Spleen (tissue), 11 donors: ENCODE data around the gene CILP2. TPM values are rescaled to one million over a fixed set of nuclear protein-coding genes. Genes with fewer than 3 reads are reported as not detected.

Source experiments
- DNase-seq: peaks from one replicate; pipeline ENCODE4 v3.0.0-alpha.2; 2020
- H3K27ac ChIP-seq, 8 donors: fragments of 200-600 bp; sonication (generic) in 7 of 8; 1 replicate in 4 of 8; 2 replicates in 4 of 8; pipeline versions ENCODE4 v1.5.0 to v1.8.0; 2016 to 2021; ENCODE audit warnings: inconsistent platforms in 4 of 8, mild to moderate bottlenecking in 4 of 8, moderate library complexity in 1 of 8
- H3K27me3 ChIP-seq, 7 donors: fragments of 200-600 bp; sonication (generic) in 6 of 7; replicated peaks in 1 of 7; 1 replicate in 4 of 7; 2 replicates in 3 of 7; pipeline versions ENCODE4 v1.5.0 to v1.8.0; 2016 to 2021; ENCODE audit warnings: inconsistent platforms in 3 of 7, mild to moderate bottlenecking in 1 of 7
- H3K36me3 ChIP-seq, 6 donors: fragments of 200-600 bp; sonication (generic) in 5 of 6; 1 replicate in 4 of 6; 2 replicates in 2 of 6; pipeline versions ENCODE4 v1.5.0 to v1.8.0; 2016 to 2021; ENCODE audit warnings: inconsistent platforms in 2 of 6
- H3K4me1 ChIP-seq, 6 donors: fragments of 200-600 bp; sonication (generic) in 5 of 6; 1 replicate in 3 of 6; 2 replicates in 3 of 6; pipeline versions ENCODE4 v1.5.0 to v1.8.0; 2016 to 2021; ENCODE audit warnings: inconsistent platforms in 3 of 6
- H3K4me3 ChIP-seq, 8 donors: fragments of 200-600 bp; sonication (generic) in 7 of 8; 1 replicate in 4 of 8; 2 replicates in 4 of 8; pipeline versions ENCODE4 v1.5.0 to v1.8.0; 2016 to 2021; ENCODE audit warnings: inconsistent platforms in 4 of 8, mild to moderate bottlenecking in 4 of 8, moderate library complexity in 2 of 8
- H3K9me3 ChIP-seq, 8 donors: fragments of 200-600 bp; sonication (generic) in 7 of 8; 1 replicate in 4 of 8; 2 replicates in 4 of 8; pipeline versions ENCODE4 v1.5.0 to v1.8.0; 2016 to 2021; ENCODE audit warnings: inconsistent platforms in 4 of 8
- CTCF ChIP-seq, 11 experiments: fragments of 200-600 bp in 7 of 11; fragments of 450-650 bp in 4 of 11; sonication (generic) in 4 of 11; IDR thresholded peaks in 8 of 11; conservative IDR thresholded peaks in 3 of 11; 1 replicate in 7 of 11; 2 replicates in 4 of 11; pipeline versions ENCODE4 v1.4.0 to v1.8.0; 2016 to 2021; ENCODE audit warnings: antibody characterized with exemption in 11 of 11, inconsistent platforms in 4 of 11, mild to moderate bottlenecking in 1 of 11
- POLR2A ChIP-seq, 3 donors: fragments of 450-650 bp; IDR thresholded peaks; one replicate each; pipeline ENCODE4 v1.5.1; 2017; ENCODE audit warnings: antibody characterized with exemption in 3 of 3, mild to moderate bottlenecking in 1 of 3
- POLR2AphosphoS5 ChIP-seq, 3 donors: sonication (generic); formaldehyde crosslinking; IDR thresholded peaks; one replicate each; pipeline ENCODE4 v1.5.1; 2017; ENCODE audit warnings: antibody characterized with exemption in 3 of 3
- WGBS, 5 donors: extraction: QIAGEN DNeasy Blood & Tissue Kit in 3 of 5; methylation state at CpG; one replicate each; pipeline versions ENCODE4 v1.1.5 to v1.1.7; 2013 to 2018; 5-methylcytosine and 5-hydroxymethylcytosine counted together
- intact Hi-C: fragments of 100-400 bp; cut with DNase I; formaldehyde crosslinking; loops from one replicate; pipeline ENCODE4 v1.15.0; 2023; ENCODE audit warnings: low total_unique reads
- polyA plus RNA-seq, 3 donors: library from polyadenylated mRNA; stranded (reverse); fragments of 200-250 nt; gene quantifications; one replicate each; pipeline ENCODE4 v1.2.1, GENCODE V29; 2013
- total RNA-seq, 7 donors: library from RNA; depleted of rRNA in 3 of 7; stranded (reverse); fragments of >200 nt in 3 of 7; fragmentation: NEBNext Ultra II Directional in 4 of 7; extraction: Animal tissue kit (Norgen Biotek cat#: 25700) in 4 of 7; gene quantifications; one replicate each; pipeline versions ENCODE4 v1.1.0 to v1.2.1, GENCODE V29; 2016 to 2021
- donor health status: healthy with polysubstance abuse.
- donor health status: DM: no; HTN: no; CAD: no; lungs with moderate emphysema.
- donor health status: DM: no; HTN: no; CAD: no.
- donor health status: Bipolar disorder and iron deficiency.
- donor health status: healthy.
- donor health status: DM: no; HTN: no; CAD: no.
- donor health status: DM: yes; HTN: yes; CAD: no.

Gene CILP2
- total and polyA plus RNA-seq, 10 donors, result 0.15 to 1.3 (median 0.43) TPM; not detected in 1

GRCh38 chr19:19587771-19588170 is 49.7 kb downstream of the CILP2 start:
- peaks cover 5 to 34% (median 13%) of the 10 kb centered on the region in 6 donors for H3K4me1 ChIP-seq
- TF ChIP-seq CTCF (IDR thresholded peaks at IDR 0.05 in 8 of 11, conservative IDR thresholded peaks at IDR 0.05 in 3 of 11), result no peak
- TF ChIP-seq POLR2AphosphoS5 (IDR thresholded peaks at IDR 0.05), result no peak
- no peak for TF ChIP-seq POLR2A (IDR thresholded peaks at IDR 0.05)

DNA sequence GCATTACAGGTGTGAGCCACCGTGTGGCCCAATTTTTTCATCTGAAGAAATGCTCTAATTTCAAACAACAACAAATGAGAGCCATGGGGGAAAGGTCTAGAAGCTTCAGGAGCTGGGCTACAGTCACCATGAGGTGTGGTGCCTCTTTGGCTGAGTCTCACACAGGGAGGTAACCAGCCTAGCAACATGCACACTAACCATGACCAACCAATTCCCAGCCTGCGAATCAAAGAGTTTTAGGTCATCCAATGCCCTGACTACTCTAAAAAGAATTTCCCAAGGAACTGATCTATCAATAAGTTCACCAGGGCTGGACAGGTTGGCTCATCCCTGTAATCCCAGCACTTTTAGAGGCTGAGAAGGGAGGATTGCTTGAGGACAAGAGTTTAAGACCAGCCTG is 50.5 kb downstream of the CILP2 start:
- Histone ChIP-seq H3K9me3 (no peaks in the 10 kb centered on the region), H3K27ac (peak overlapping the region in 1 of 8 donors; percentile 9), H3K36me3 (no peaks in the 10 kb centered on the region), H3K4me1 (peaks cover 5 to 34% (median 13%) of the 10 kb centered on the region in 6 donors), H3K27me3 (no peaks in the 10 kb centered on the region), H3K4me3 (no peak overlapping the region)
- no peak for DNase-seq
- TF ChIP-seq POLR2A (IDR thresholded peaks at IDR 0.05), result no peak
- TF ChIP-seq POLR2AphosphoS5 (IDR thresholded peaks at IDR 0.05), result no peak
- no peak for TF ChIP-seq CTCF (IDR thresholded peaks at IDR 0.05 in 8 of 11, conservative IDR thresholded peaks at IDR 0.05 in 3 of 11)
- intact Hi-C loops, result no loop called here
- WGBS, 5 donors, result 89 to 94% (median 90%) methylated on average over 2 of the region's 2 CpGs

More at GRCh38 chr19:19587771-19588170, 49.7 kb downstream of the CILP2 start:
- WGBS, 5 donors, result 79 to 97% (median 91%) methylated on average over 5 of the region's 5 CpGs
- Histone ChIP-seq H3K9me3 (no peaks in the 10 kb centered on the region), H3K4me3 (no peak overlapping the region), H3K27me3 (no peaks in the 10 kb centered on the region), H3K27ac (no peak overlapping the region), H3K36me3 (no peaks in the 10 kb centered on the region)
- intact Hi-C loops, result no loop called here
- DNase-seq, result no peak

DNA sequence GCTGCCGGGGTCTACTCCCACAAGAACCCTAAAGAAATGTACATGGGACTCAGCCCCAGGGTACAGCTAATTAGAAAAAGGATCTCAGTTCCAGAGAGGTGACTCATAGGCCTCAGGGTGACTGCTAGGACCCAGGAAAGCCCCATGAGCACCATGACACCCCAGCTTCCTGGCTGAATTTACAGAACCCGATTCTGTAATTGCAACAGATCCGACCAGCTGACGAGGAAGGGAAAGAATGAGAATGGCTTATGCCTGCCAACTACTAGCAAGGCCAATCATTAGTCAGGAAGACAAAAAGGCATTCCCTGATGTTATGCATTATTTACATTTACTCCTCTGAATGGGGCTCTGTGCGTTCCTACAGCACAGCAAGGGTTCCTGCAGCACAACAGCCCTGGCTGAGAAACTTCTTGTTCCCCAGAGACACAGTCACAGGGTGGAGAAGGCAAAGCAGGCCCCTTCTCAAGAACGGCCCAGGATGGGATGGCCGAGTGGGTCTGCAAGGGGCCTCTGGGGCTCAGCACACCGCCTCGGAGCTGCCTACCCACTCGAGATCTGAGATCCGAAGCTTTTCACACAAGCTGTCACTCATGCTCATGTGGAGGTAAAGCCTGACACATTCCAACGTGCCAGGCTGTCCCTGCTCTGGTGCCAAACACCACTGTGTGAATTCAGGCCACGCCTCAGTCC is 53.2 kb downstream of the CILP2 start:
- Histone ChIP-seq H3K4me1 (peaks cover 5 to 50% (median 16%) of the 10 kb centered on the region in 6 donors), H3K27ac (peak overlapping the region; percentile 17 to 85 (median 65)), H3K9me3 (no peaks in the 10 kb centered on the region), H3K4me3 (no peak overlapping the region), H3K27me3 (no peaks in the 10 kb centered on the region), H3K36me3 (no peaks in the 10 kb centered on the region)
- intact Hi-C loops, result no loop called here
- TF ChIP-seq CTCF (IDR thresholded peaks at IDR 0.05 in 8 of 11, conservative IDR thresholded peaks at IDR 0.05 in 3 of 11) (no peak), POLR2AphosphoS5 (IDR thresholded peaks at IDR 0.05) (peak in 2 of 3 donors; percentile 11 to 20)
- no peak for DNase-seq
- 59 to 82% (median 67%) methylated on average over 12 to 13 of the region's 13 CpGs for WGBS, 5 donors

DNA sequence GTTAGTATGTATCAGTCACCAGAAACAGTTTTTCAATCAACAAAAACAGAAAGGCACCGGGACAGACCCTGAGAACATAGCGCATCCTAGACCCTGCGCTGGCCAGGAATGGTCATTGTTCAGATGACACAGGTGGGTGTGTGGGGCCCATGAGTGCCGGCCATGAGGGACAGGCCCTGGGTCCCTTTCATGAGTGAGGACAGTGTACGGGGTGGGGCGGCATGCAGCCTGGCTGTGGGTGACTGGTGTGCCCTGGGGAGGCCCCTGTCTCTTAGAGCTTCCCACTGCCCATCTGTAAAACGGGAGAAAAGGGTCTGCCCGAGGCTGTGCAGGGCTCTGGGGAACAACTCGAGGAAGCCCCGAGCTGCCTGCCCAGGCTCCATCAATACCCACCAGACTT is 54.6 kb downstream of the CILP2 start:
- WGBS, 5 donors, result 91 to 97% (median 95%) methylated on average over 10 of the region's 10 CpGs
- H3K4me1 ChIP-seq, result peaks cover 5 to 59% (median 20%) of the 10 kb centered on the region in 6 donors
- intact Hi-C loops, result no loop called here

More for the DNA sequence above, 54.6 kb downstream of the CILP2 start:
- Histone ChIP-seq H3K27me3 (no peaks in the 10 kb centered on the region), H3K36me3 (no peaks in the 10 kb centered on the region), H3K4me3 (no peak overlapping the region), H3K9me3 (no peaks in the 10 kb centered on the region), H3K27ac (no peak overlapping the region)
- no peak for TF ChIP-seq POLR2AphosphoS5 (IDR thresholded peaks at IDR 0.05)
- TF ChIP-seq CTCF (IDR thresholded peaks at IDR 0.05 in 8 of 11, conservative IDR thresholded peaks at IDR 0.05 in 3 of 11), result no peak
- TF ChIP-seq POLR2A (IDR thresholded peaks at IDR 0.05), result no peak
- no peak for DNase-seq
